ENCODE measurements around the gene DGKE. TPM values are rescaled to one million over a fixed set of nuclear protein-coding genes. Genes with fewer than 3 reads are reported as not detected.

The DGKE gene
- total RNA-seq, 1 donor from 2014 or later: 12.7 TPM

GRCh38 chr17:56847106-56847505 lies 13.2 kb downstream of the DGKE start:
- no peaks in the 10 kb centered on the region for H3K4me1 ChIP-seq
- ATAC-seq (no peak), DNase-seq (no peak)
- no peaks in the 10 kb centered on the region for H3K9me3 ChIP-seq
- H3K4me3 ChIP-seq: no peak overlapping the region
- no peaks in the 10 kb centered on the region for H3K27me3 ChIP-seq (ENCODE audit: low read depth)
- peaks cover 40% of the 10 kb centered on the region for H3K36me3 ChIP-seq
- no peak for TF ChIP-seq CTCF (IDR thresholded peaks at IDR 0.05)
- H3K27ac ChIP-seq: no peak overlapping the region
- intact Hi-C loops (cut with DNase I): no loop called here

GRCh38 chr17:56849131-56849530 lies 15.2 kb downstream of the DGKE start:
- TF ChIP-seq CTCF (IDR thresholded peaks at IDR 0.05): no peak
- no peaks in the 10 kb centered on the region for H3K4me1 ChIP-seq
- DNase-seq (no peak), ATAC-seq (no peak)
- peaks cover 40% of the 10 kb centered on the region for H3K36me3 ChIP-seq
- no peaks in the 10 kb centered on the region for H3K27me3 ChIP-seq (ENCODE audit: low read depth)
- no peak overlapping the region for H3K4me3 ChIP-seq
- intact Hi-C loops (cut with DNase I): no loop called here
- H3K27ac ChIP-seq: no peak overlapping the region
- H3K9me3 ChIP-seq: no peaks in the 10 kb centered on the region

GRCh38 chr17:56850591-56850990 lies 16.6 kb downstream of the DGKE start:
- no peak for ATAC-seq
- no peak overlapping the region for H3K4me3 ChIP-seq
- H3K9me3 ChIP-seq: no peaks in the 10 kb centered on the region
- H3K4me1 ChIP-seq: no peaks in the 10 kb centered on the region
- TF ChIP-seq CTCF (IDR thresholded peaks at IDR 0.05): no peak
- no peak overlapping the region for H3K27ac ChIP-seq
- peaks cover 41% of the 10 kb centered on the region for H3K36me3 ChIP-seq
- H3K27me3 ChIP-seq (ENCODE audit: low read depth): no peaks in the 10 kb centered on the region
- intact Hi-C loops (cut with DNase I): no loop called here
- DNase-seq: no peak

GRCh38 chr17:56851008-56851407 lies 17.1 kb downstream of the DGKE start:
- TF ChIP-seq CTCF (IDR thresholded peaks at IDR 0.05): no peak
- no peak for ATAC-seq
- no peaks in the 10 kb centered on the region for H3K4me1 ChIP-seq
- intact Hi-C loops (cut with DNase I): no loop called here
- no peaks in the 10 kb centered on the region for H3K9me3 ChIP-seq
- no peak for DNase-seq
- H3K27me3 ChIP-seq (ENCODE audit: low read depth): no peaks in the 10 kb centered on the region
- H3K36me3 ChIP-seq: peaks cover 45% of the 10 kb centered on the region
- no peak overlapping the region for H3K27ac ChIP-seq
- no peak overlapping the region for H3K4me3 ChIP-seq

GRCh38 chr17:56861899-56862298 lies 27.9 kb downstream of the DGKE start:
- Histone ChIP-seq H3K4me1 (no peaks in the 10 kb centered on the region), H3K27ac (no peak overlapping the region), H3K36me3 (peaks cover 65% of the 10 kb centered on the region), H3K4me3 (no peak overlapping the region), H3K27me3 (ENCODE audit: low read depth) (no peaks in the 10 kb centered on the region), H3K9me3 (no peaks in the 10 kb centered on the region)
- no peak for TF ChIP-seq CTCF (IDR thresholded peaks at IDR 0.05)
- ATAC-seq: no peak
- intact Hi-C loops (cut with DNase I): no loop called here
- no peak for DNase-seq

GRCh38 chr17:56863974-56864373 lies 30.0 kb downstream of the DGKE start:
- DNase-seq (no peak), ATAC-seq (no peak)
- H3K36me3 ChIP-seq: peaks cover 47% of the 10 kb centered on the region
- no peaks in the 10 kb centered on the region for H3K9me3 ChIP-seq
- no peak for TF ChIP-seq CTCF (IDR thresholded peaks at IDR 0.05)
- H3K4me3 ChIP-seq: no peak overlapping the region
- intact Hi-C loops (cut with DNase I): no loop called here
- H3K4me1 ChIP-seq: peaks cover 7% of the 10 kb centered on the region
- H3K27me3 ChIP-seq (ENCODE audit: low read depth): no peaks in the 10 kb centered on the region
- no peak overlapping the region for H3K27ac ChIP-seq

Measured in lower lobe of right lung (tissue), 2 donors.